Measurements from ENCODE around the gene ABCA1. TPM values are rescaled to one million over a fixed set of nuclear protein-coding genes. Genes with fewer than 3 reads are reported as not detected.

The ABCA1 gene
- total RNA-seq, 2 experiments from 2014 or later = 4.5 to 5.2 TPM

DNA sequence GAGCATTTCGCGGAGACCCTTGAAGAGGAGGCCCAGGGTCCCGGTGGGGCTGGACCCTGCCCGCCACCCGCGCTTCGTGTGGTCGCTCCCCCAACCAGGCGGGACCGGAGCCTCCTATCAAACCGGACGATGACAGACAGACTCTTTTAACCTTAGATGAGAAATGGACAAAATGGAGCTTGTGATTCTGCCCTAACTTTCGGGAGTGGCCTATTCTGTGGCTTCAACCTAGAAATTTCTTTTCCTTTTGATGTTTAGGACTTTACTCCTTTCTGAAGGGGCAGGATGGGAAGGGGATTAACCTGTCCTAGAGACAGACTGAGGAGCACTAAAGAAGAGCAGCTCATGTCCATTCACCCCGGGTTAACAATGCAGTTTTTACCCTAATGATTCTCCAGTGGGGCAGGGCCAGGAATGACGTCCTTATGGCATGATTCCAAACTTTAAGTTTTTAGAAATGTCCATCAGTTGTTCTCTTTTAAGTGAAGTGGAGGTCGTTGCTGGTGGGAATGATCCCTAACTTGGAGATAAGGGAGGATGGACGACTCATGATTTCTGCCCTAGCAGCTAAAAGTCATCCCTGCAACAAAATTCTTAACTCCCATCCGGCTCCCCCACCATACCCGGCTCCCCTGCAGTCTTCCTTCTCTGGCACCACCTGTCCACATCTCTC lies 179.5 kb downstream of the ABCA1 start:
- H3K27ac Mint-ChIP-seq = peak overlapping the region; percentile 96
- peaks cover 9% of the 10 kb centered on the region for H3K36me3 Mint-ChIP-seq (ENCODE audit: low read depth)
- intact Hi-C loops (cut with DNase I, micrococcal nuclease) = loop anchor here (5.0 to 10.0 kb wide), 3 partner anchors 364 to 806 kb away; partner anchors contain the start of genes FKTN (in 1 of the 2) and SMC2 (in 1 of the 2)
- CTCF ChIA-PET = interaction anchor here (1.1 to 1.8 kb wide), 2 partner anchors 15 to 21 kb away, joined by 3 to 8 read pairs; partner anchors contain the start of gene NIPSNAP3B
- DNase-seq (no peak), ATAC-seq (no peak)
- peaks cover 16% of the 10 kb centered on the region for H3K4me1 Mint-ChIP-seq
- no peaks in the 10 kb centered on the region for H3K27me3 Mint-ChIP-seq
- POLR2A ChIA-PET = interaction anchor here (0.6 kb wide), 1 partner anchor 166 kb away, joined by 9 read pairs; no protein-coding TSS in a partner anchor
- peak overlapping the region; percentile 85 for H3K4me3 Mint-ChIP-seq
- H3K9me3 Mint-ChIP-seq (ENCODE audit: low read depth) = no peaks in the 10 kb centered on the region

DNA sequence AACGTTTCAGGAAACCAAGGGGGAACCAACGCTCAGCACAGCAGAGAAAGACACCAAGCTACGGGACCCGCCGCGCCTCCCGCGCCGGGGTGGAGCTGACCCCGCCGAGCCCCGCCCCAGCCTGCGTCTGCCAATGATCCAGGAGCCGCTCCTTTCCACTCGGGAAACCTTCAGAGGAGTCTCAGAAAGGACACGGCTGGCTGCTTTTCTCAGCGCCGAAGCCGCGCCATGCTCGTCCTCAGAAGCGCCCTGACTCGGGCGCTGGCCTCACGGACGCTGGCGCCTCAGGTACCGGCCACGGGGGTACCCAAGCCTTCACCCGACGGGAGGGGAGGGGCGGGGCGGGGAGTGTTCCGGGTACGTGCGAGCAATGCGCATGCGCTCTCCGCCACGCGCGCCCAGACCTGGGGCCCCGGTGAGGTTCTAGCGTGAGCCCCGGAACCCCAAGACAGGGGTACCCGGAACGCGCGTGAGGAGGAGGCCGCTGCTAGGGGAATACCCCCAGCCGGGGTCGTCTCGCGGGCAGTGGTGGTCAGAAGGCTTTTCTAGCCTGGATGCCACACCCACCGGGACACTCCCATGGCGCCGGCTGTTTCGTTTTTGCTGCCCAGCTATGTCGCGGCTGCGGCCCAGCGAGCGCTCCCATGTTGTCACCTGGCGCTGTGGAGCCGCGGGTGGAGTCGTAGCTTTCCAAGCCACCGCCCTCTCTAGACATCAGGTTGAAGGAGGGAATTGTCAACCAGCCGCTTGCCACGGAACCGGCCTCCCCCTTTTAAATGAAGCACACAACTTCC lies 180.2 kb downstream of the ABCA1 start, which contains the start of gene NIPSNAP3A:
Gene NIPSNAP3A (plus strand): TSS at position 119 of the 794 bp plus-strand sequence. CDS start 110 bp downstream, at position 229.
- ATAC-seq = peak; percentile 93
- ChIA-PET CTCF (interaction anchor here (0.7 to 1.8 kb wide), 5 partner anchors 8 to 180 kb away, joined by 3 to 8 read pairs (median 3); partner anchors contain the start of genes ABCA1 and NIPSNAP3B), POLR2A (interaction anchor here (0.5 kb wide), 1 partner anchor 76 kb away, joined by 3 read pairs; no protein-coding TSS in a partner anchor)
- Mint-ChIP-seq H3K27me3 (no peaks in the 10 kb centered on the region), H3K27ac (peak within 1 kb of the TSS; percentile 96), H3K9me3 (ENCODE audit: low read depth) (no peaks in the 10 kb centered on the region), H3K4me3 (peak within 1 kb of the TSS; percentile 85), H3K4me1 (peaks cover 16% of the 10 kb centered on the region), H3K36me3 (ENCODE audit: low read depth) (peaks cover 9% of the 10 kb centered on the region)
- peak; percentile 92 for DNase-seq
- intact Hi-C loops (cut with DNase I, micrococcal nuclease) = loop anchor here (1.0 to 10.0 kb wide), 9 partner anchors 17 to 947 kb away; partner anchors contain the start of genes SMC2 (in 2 of the 2), FKTN (in 1 of the 2), NIPSNAP3B (in 1 of the 2) and SLC44A1 (in 1 of the 2)

DNA sequence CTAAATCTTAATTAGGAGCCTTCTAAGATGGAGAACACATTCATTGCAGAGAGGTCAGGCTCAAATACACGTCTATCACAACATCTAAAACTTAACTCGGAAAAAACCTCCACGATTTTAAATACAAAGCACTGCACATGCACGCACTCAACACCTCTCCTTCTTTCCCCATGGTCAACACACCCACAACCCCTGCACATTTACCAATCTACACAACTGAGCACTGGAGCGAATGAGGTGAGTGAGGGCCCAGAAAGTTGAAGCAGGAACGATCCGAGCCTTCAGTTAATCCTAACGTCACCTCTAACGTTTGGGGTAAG lies 180.8 kb downstream of the ABCA1 start:
- ATAC-seq = no peak
- peak overlapping the region; percentile 85 for H3K4me3 Mint-ChIP-seq
- H3K27ac Mint-ChIP-seq = peak overlapping the region; percentile 96
- intact Hi-C loops (cut with DNase I, micrococcal nuclease) = loop anchor here (1.0 to 10.0 kb wide), 9 partner anchors 17 to 947 kb away; partner anchors contain the start of genes SMC2 (in 2 of the 2), FKTN (in 1 of the 2), NIPSNAP3B (in 1 of the 2) and SLC44A1 (in 1 of the 2)
- no peaks in the 10 kb centered on the region for H3K27me3 Mint-ChIP-seq
- H3K4me1 Mint-ChIP-seq = peaks cover 16% of the 10 kb centered on the region
- ChIA-PET CTCF (interaction anchor here (0.7 to 2.0 kb wide), 6 partner anchors 8 to 873 kb away, joined by 3 to 8 read pairs (median 4); partner anchors contain the start of genes ABCA1 and NIPSNAP3B), POLR2A (interaction anchor here (0.5 kb wide), 1 partner anchor 75 kb away, joined by 3 read pairs; no protein-coding TSS in a partner anchor)
- no peak for DNase-seq
- H3K9me3 Mint-ChIP-seq (ENCODE audit: low read depth) = no peaks in the 10 kb centered on the region
- H3K36me3 Mint-ChIP-seq (ENCODE audit: low read depth) = peaks cover 5% of the 10 kb centered on the region

DNA sequence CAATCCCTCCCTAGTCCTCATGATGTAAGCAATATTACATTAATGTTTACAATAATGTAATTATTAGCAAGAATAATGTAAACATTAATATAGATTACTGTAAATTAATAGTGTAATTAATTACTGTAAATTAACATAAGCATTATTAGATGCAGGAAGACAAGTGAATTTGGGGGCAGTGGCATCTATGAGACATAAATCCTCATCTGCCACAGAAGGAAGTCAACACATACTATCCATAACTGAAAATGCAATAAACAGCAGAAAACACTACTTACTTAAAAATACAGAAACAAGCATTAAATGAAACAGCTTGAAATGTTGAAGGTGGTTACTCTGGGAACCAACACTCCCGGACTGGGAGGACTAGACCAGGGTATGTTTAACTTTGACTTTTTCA lies 181.2 kb downstream of the ABCA1 start:
- POLR2A ChIA-PET = interaction anchor here (0.5 kb wide), 1 partner anchor 75 kb away, joined by 3 read pairs; no protein-coding TSS in a partner anchor
- no peak for DNase-seq
- CTCF ChIA-PET = interaction anchor here (0.8 to 2.0 kb wide), 5 partner anchors 9 to 874 kb away, joined by 3 to 6 read pairs (median 4); partner anchors contain the start of genes ABCA1 and NIPSNAP3B
- ATAC-seq = no peak
- intact Hi-C loops (cut with DNase I, micrococcal nuclease) = loop anchor here (1.0 to 10.0 kb wide), 9 partner anchors 18 to 948 kb away; partner anchors contain the start of genes SMC2 (in 2 of the 2), FKTN (in 1 of the 2), NIPSNAP3B (in 1 of the 2) and SLC44A1 (in 1 of the 2)
- Mint-ChIP-seq H3K27me3 (no peaks in the 10 kb centered on the region), H3K4me1 (peaks cover 16% of the 10 kb centered on the region), H3K27ac (peak overlapping the region; percentile 96), H3K4me3 (peak overlapping the region; percentile 85), H3K36me3 (ENCODE audit: low read depth) (peaks cover 3% of the 10 kb centered on the region), H3K9me3 (ENCODE audit: low read depth) (no peaks in the 10 kb centered on the region)

DNA sequence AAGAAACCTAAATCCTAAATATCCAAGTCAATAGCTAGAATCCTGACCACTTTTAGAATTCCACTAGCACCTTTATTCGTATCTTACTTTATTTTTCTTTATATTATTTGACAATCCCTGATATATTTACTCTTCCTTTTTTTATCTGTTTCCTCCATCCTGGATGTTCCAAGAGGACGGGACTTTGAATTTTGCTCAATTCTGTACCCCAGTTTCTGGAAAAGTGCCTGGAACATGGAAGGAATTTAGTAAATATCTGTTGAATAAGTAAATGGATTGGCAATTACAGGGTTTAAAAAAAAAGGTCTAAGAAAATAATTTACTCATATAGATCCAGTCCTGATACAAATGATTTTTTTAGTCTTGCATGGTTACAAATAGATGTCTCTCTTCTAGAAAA lies 181.7 kb downstream of the ABCA1 start:
- ATAC-seq (no peak), DNase-seq (no peak)
- Mint-ChIP-seq H3K27ac (no peak overlapping the region), H3K36me3 (ENCODE audit: low read depth) (peaks cover 3% of the 10 kb centered on the region), H3K4me1 (peaks cover 16% of the 10 kb centered on the region), H3K4me3 (peak overlapping the region; percentile 85), H3K9me3 (ENCODE audit: low read depth) (no peaks in the 10 kb centered on the region), H3K27me3 (no peaks in the 10 kb centered on the region)
- POLR2A ChIA-PET = no interaction called here
- intact Hi-C loops (cut with DNase I, micrococcal nuclease) = loop anchor here (5.0 to 10.0 kb wide), 3 partner anchors 361 to 809 kb away; partner anchors contain the start of genes FKTN (in 1 of the 2) and SMC2 (in 1 of the 2)
- CTCF ChIA-PET = interaction anchor here (0.8 to 2.0 kb wide), 5 partner anchors 9 to 874 kb away, joined by 3 to 6 read pairs (median 4); partner anchors contain the start of gene NIPSNAP3B

DNA sequence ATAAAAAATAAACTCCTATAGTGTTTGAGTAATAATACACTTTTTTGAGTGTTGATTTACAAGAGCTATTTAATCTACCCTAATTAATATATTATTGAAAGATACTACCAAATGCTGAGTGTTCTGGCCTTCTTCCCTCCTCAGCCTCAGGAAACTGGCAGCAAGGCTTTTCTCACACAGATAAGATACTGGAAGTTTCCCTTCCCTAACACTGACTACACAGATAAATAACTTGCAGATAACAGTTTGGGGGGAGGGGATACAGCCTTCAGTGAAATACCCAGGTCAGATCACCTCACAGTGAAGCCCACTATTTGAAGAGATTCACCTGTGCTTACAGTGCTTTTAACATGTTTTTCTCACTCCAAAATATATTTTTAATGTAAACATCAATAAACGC lies 182.1 kb downstream of the ABCA1 start:
- CTCF ChIA-PET = interaction anchor here (1.0 to 2.0 kb wide), 4 partner anchors 13 to 117 kb away, joined by 3 to 4 read pairs (median 3); partner anchors contain the start of gene NIPSNAP3B
- H3K27me3 Mint-ChIP-seq = no peaks in the 10 kb centered on the region
- no peak for ATAC-seq
- H3K4me1 Mint-ChIP-seq = peaks cover 14% of the 10 kb centered on the region
- POLR2A ChIA-PET = no interaction called here
- intact Hi-C loops (cut with DNase I, micrococcal nuclease) = loop anchor here (5.0 to 10.0 kb wide), 3 partner anchors 361 to 809 kb away; partner anchors contain the start of genes FKTN (in 1 of the 2) and SMC2 (in 1 of the 2)
- peaks cover 3% of the 10 kb centered on the region for H3K36me3 Mint-ChIP-seq (ENCODE audit: low read depth)
- H3K9me3 Mint-ChIP-seq (ENCODE audit: low read depth) = no peaks in the 10 kb centered on the region
- H3K27ac Mint-ChIP-seq = no peak overlapping the region
- no peak for DNase-seq
- H3K4me3 Mint-ChIP-seq = no peak overlapping the region

DNA sequence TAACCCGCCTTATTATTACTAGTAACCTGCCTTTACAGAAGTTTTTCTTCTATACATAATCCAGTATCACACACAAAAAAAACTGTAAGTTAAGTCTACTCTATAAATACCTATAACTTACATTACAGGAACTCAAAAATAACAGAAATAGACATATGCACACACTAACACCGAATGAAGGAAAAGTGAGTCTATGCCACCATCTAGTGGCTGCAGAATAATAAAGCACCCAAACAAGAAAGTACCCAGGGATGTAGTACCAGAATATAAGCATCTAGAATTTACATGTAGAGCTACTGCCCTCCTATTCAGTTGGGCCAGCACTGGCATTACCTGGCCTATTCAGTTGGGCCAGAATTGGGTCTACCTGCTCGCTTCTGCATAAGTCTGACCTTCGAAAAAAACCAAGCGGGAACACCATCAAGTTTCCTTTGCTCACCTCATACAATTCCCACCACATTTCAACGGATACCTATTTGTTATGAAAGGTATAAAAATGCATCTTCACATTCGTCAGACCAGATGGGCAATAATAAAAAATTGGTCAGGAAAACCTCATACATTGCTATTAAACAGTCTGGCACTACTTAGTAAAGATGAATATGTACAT lies 184.5 kb downstream of the ABCA1 start:
- intact Hi-C loops (cut with DNase I, micrococcal nuclease) = loop anchor here in 1 of 2 experiments (2.0 to 10.0 kb wide), 7 partner anchors 61 to 1347 kb away; partner anchors contain the start of gene FKTN
- no peak overlapping the region for H3K27ac Mint-ChIP-seq
- DNase-seq (peak; percentile 39), ATAC-seq (peak; percentile 21)
- no peaks in the 10 kb centered on the region for H3K9me3 Mint-ChIP-seq (ENCODE audit: low read depth)
- peaks cover 3% of the 10 kb centered on the region for H3K36me3 Mint-ChIP-seq (ENCODE audit: low read depth)
- no peak overlapping the region for H3K4me3 Mint-ChIP-seq
- CTCF ChIA-PET = interaction anchor here (0.6 to 2.3 kb wide), 5 partner anchors 10 to 1346 kb away, joined by 3 to 9 read pairs (median 3); no protein-coding TSS in a partner anchor
- H3K4me1 Mint-ChIP-seq = peaks cover 11% of the 10 kb centered on the region
- H3K27me3 Mint-ChIP-seq = no peaks in the 10 kb centered on the region
- POLR2A ChIA-PET = no interaction called here

DNA sequence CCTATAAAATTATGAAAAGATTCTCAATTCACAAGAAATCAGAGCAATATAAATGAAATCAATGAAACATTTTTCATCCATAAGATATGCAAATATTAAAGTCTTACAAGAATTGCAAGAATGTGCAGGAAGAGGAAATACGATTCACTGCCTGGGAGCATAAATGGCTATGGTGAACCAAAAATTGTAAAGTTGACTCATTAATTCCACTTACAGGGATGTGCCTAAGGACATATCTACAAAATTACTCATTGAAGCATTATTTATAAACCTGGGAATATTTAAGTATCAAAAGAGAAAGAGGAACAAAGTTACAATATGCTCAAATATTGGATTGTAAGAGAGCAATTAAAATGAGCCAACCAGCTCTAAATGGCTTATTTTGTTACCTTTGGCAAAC lies 187.3 kb downstream of the ABCA1 start:
- ChIA-PET CTCF (no interaction called here), POLR2A (no interaction called here)
- ATAC-seq (no peak), DNase-seq (no peak)
- Mint-ChIP-seq H3K27ac (no peak overlapping the region), H3K4me1 (peaks cover 6% of the 10 kb centered on the region), H3K4me3 (no peak overlapping the region), H3K9me3 (ENCODE audit: low read depth) (no peaks in the 10 kb centered on the region), H3K27me3 (no peaks in the 10 kb centered on the region), H3K36me3 (ENCODE audit: low read depth) (no peaks in the 10 kb centered on the region)
- intact Hi-C loops (cut with DNase I, micrococcal nuclease) = loop anchor here in 1 of 2 experiments (5.0 to 10.0 kb wide), 5 partner anchors 58 to 943 kb away; partner anchors contain the start of gene FKTN

DNA sequence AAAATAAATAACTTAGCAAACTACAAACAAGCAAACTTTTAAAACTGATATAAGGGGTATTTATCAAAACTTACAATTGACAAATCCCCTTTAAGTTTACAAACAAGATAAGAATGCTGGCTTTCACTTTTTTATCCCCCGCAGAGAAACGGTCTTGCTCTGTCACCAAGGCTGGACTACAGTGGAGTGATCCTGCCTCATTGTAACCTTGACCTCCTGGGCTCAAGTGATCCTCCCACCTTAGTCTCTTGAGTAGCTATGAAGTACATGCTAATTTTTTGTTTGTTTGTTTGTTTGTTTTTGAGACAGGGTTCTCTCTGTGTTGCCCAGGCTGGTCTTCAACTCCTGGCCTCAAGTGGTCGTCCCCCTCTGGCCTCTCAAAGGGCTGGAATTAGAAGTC lies 189.5 kb downstream of the ABCA1 start:
- CTCF ChIA-PET = no interaction called here
- no peak for ATAC-seq

More for the DNA sequence above, 189.5 kb downstream of the ABCA1 start:
- Mint-ChIP-seq H3K9me3 (ENCODE audit: low read depth) (no peaks in the 10 kb centered on the region), H3K4me1 (peaks cover 6% of the 10 kb centered on the region), H3K27ac (no peak overlapping the region), H3K27me3 (no peaks in the 10 kb centered on the region), H3K36me3 (ENCODE audit: low read depth) (no peaks in the 10 kb centered on the region), H3K4me3 (no peak overlapping the region)
- POLR2A ChIA-PET = no interaction called here
- intact Hi-C loops (cut with DNase I, micrococcal nuclease) = no loop called here
- DNase-seq = no peak
